Myocyte (in vitro differentiated cells): ENCODE data around the gene FZR1. TPM values are rescaled to one million over a fixed set of nuclear protein-coding genes. Genes with fewer than 3 reads are reported as not detected.

Experiments used
- DNase-seq: peaks from one replicate; pipeline ENCODE4 v3.0.0-alpha.2; 2012; ENCODE audit warnings: low read depth
- total RNA-seq: library from RNA; depleted of rRNA; stranded (reverse); fragments of >200 nt; gene quantifications from 2 replicates; pipeline ENCODE4 v1.2.3, GENCODE V29; 2014

Gene FZR1
- total RNA-seq, 1 donor from 2014 or later, result 33.8 TPM

DNA sequence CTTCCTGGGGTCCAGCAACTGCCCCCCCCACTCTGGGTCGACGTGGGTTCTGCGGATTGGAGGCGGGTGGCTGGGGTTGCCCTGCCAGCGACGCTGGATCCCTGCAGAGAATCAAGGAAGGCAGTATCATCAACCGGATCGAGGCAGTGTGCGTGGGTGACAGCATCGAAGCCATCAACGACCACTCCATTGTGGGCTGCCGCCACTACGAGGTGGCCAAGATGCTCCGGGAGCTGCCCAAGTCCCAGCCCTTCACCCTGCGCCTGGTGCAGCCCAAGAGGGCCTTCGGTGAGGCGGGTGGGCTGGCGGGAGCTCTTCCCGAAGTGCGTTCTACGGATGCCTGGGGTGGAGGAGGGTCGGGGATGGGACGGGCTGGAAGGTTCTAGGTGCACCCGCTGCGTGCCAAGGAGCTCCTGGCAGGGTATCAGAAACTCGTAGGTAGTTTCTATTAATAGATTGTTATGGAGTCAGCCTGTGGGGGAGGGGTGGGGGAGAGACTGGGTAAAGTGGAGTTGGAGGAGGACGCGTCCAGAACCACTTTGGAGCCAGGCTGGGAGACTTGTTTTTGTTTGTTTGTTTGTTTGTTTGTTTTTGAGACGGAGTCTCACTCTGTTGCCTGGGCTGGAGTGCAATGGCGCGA, 80.7 kb downstream of the FZR1 start:
- DNase-seq, result no peak

Other genes with a start within 250 kb of the FZR1 start
- 71.4 and 82.9 TPM in 2 replicates for gene NFIC, start 139.7 kb upstream of the FZR1 start, total RNA-seq
- gene SMIM24, start 25.8 kb upstream of the FZR1 start, total RNA-seq, result not detected in 2 replicates
- not detected in 2 replicates for gene SMIM44, start 22.9 kb upstream of the FZR1 start, total RNA-seq
- 17.5 and 24.1 TPM in 2 replicates for gene DOHH, start 5.6 kb upstream of the FZR1 start, total RNA-seq
- not detected in 2 replicates for gene TEKTIP1, start 32.9 kb downstream of the FZR1 start, total RNA-seq
- 107 and 146 TPM in 2 replicates for gene MFSD12, start 51.3 kb downstream of the FZR1 start, total RNA-seq
- 99.9 and 102 TPM in 2 replicates for gene HMG20B, start 66.6 kb downstream of the FZR1 start, total RNA-seq
- 0.19 and 0.31 TPM in 2 replicates for gene GIPC3, start 79.2 kb downstream of the FZR1 start, total RNA-seq
- 0.16 and 0.26 TPM in 2 replicates for gene TBXA2R, start 100.6 kb downstream of the FZR1 start, total RNA-seq
- gene CACTIN, start 120.5 kb downstream of the FZR1 start, total RNA-seq, result 33.8 and 34.9 TPM in 2 replicates
- gene PIP5K1C, start 194.2 kb downstream of the FZR1 start, total RNA-seq, result 17.9 and 22.8 TPM in 2 replicates
- not detected in 2 replicates for gene TJP3, start 202.1 kb downstream of the FZR1 start, total RNA-seq